Activated CD8-positive, alpha-beta memory T cell treated with anti-CD3 and anti-CD28 coated beads, Interleukin-2, amount 50 U/mL, for 24 hours (primary cell): ENCODE results near the gene AEBP2.
"Not testable (repeated sequence)": the region's sequence is repeated elsewhere in the genome, so short reads cannot be mapped to it uniquely, and the experiment has no call there.

Experiments
- DNase-seq: peaks from one replicate; pipeline ENCODE4 v3.0.0-alpha.2; 2020; ENCODE audit errors: extremely low read depth

The AEBP2 gene

GRCh38 chr12:19439059-19440018 is at the start of gene AEBP2:
TSS of gene AEBP2 (plus strand) at chr12:19439492. CDS start at chr12:19439700, 208 bp downstream.
- peak; percentile 57 for DNase-seq

GRCh38 chr12:19390051-19390598 is 49.2 kb upstream of the AEBP2 start:
- no peak for DNase-seq

GRCh38 chr12:19392644-19393043 is 46.6 kb upstream of the AEBP2 start:
- DNase-seq, result not testable (repeated sequence)

DNA sequence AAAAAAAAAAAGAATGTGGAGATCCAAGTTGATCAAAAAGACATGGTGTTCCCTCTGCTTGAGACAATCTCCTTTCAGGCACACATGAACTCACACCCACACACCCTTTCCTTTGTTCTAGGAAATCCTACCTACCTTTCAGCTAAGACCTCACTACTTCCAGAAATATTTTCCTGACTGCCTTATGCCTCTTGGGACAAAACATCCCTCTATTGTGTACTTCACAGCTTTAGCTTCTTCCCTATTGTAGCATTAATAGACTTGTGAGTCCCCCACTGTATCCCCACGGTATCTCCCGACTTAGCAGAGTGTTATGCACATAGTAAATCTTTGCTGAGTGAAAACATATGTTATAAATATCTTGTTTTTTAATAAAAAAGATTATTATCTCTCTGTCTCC is 44.9 kb upstream of the AEBP2 start:
- no peak for DNase-seq

DNA sequence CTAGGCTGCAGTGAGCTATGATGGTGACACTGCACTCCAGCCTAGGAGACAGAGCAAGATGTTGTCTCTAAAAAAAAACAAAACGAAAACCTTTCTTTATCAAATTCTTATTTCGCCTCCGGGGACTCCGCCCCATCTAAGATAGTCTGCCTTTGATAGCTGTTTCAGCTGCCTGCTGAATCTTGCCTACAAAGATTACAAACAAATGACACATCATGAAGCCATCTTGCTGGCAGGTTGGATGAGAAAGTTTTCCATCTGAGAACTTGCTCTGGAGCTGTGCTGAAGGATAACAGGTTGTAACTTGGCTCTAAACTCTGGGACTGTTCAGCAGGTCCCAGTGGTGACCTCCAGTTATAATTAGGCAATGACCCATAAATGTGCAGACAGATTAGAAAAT is 41.8 kb upstream of the AEBP2 start:
- no peak for DNase-seq

DNA sequence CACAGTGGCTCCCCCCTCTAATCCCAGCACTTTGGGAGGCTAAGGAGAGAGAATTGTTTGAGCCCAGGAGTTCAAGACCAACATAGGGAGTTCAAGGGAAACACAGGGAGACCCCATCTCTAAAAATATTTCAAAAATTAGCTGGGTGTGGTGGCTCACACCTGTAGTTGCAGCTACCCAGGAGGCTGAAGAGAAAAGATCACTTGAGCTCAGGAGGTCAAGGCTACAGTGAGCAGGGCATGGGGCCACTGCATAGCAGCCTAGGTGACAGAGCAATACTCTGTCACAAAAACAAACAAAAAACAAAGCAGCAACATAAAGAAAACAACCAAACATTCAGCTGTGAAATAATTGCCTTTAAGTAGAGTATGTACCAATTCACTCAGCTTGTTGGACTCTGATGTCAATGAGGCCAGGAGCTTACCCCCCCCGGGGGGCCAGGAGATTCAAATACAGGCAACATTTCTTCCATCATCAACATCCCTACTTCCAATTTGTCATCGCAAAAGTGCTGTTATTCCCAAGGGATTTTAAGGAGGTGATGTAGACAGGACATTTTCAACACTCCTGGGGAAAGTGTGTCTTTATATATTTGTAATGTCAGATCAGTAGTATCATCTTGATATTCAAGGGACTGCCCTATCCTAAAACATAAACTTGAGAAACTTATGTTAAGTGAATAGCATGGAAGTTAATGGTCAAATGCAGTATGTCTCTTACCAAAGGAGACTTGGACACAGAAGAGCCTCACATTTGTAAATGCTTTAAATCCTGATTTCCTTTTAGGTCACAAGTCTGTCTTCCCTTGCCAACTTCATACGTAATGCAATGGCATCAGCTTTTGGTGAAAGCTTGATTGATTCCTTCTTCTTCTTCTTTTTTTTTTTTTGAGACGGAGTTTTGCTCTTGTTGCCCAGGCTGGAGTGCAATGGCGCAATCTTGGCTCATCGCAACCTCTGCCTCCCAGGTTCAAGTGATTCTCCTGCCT is 40.6 kb upstream of the AEBP2 start:
- no peak for DNase-seq

DNA sequence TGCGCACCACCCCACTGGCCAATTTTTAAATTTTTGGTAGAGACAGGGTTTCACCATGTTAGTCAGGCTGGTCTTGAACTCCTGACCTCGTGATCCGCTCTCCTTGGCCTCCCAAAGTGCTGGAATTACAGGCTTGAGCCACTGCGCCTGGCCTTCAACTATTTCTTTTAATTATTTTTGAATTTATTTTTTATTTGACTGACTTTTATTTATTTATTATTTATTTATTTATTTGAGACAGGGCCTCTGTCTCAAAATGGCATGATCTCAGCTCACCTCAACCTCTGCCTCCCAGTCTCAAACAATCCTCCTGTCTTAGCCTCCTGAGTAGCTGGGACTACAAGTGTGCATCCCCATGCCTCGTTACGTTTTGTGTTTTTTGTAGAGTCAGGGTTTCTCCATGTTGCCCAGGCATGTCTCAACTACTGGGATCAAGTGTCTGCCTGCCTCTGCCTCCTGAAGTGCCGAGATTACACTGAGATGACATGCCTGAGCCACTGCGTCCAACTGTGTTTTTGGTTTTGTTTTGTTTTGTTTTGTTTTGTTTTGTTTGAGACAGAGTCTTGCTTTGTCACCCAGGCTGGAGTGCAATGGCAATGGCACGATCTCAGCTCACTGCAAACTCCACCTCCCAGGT is 38.5 kb upstream of the AEBP2 start:
- not testable (repeated sequence) for DNase-seq

GRCh38 chr12:19402211-19402610 is 37.1 kb upstream of the AEBP2 start:
- no peak for DNase-seq

DNA sequence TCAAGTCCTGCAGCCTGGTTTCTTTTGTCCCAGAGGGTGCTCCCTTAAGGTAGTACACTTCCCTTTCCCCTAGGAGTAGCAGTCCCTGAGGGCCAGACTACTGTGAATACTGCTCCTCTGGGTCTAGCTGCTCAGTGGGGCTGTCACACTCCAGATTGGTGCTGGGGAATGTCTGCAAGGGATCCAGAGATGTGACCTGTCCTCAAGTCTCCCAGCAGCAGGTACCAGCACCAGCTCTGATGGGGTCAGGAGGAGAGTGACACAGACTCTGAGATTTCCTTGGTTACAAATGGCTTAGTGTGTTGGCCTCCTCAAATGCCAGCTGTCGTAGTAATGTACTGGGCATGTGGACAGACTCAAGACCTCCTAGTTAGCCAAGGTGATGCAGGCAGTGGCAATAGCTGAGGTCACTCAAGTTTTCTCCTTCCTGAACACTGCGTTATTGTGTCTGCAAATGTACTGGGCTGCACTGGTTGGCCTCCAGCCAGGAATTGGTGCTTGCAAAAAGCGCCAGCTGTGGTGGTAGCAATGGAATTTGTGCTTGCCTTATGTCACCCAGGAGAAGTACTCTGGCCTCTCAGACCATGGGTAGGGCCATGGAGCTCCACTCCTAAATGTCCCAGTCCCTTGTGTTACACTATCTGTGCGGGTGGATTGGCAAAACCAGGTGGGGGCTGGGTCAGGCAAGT is 36.4 kb upstream of the AEBP2 start:
- DNase-seq, result no peak

- DNase-seq, result no peak
Observed at GRCh38 chr12:19404242-19404880, 34.9 kb upstream of the AEBP2 start.

- DNase-seq, result no peak
Observed at GRCh38 chr12:19409376-19409775, 29.9 kb upstream of the AEBP2 start.

DNA sequence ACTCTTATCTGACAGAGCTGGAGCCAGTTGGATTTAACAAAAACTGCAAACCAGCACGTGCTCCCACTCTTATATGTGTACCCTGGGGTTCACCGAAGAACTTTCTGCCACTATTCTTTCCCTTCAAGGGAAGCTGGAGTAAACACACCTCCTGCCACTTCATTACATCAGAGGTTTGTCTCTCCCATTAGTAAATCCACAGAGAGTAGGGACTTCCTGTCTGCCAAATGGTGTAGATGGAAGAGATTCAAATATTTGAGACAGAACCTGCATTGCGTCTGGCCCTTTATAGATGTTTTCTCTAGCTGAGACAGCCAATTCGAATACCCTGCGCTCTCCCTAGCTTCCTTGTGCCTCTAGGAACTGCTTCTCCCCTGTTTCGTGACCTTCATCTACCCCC is 29.1 kb upstream of the AEBP2 start:
- DNase-seq, result no peak

DNA sequence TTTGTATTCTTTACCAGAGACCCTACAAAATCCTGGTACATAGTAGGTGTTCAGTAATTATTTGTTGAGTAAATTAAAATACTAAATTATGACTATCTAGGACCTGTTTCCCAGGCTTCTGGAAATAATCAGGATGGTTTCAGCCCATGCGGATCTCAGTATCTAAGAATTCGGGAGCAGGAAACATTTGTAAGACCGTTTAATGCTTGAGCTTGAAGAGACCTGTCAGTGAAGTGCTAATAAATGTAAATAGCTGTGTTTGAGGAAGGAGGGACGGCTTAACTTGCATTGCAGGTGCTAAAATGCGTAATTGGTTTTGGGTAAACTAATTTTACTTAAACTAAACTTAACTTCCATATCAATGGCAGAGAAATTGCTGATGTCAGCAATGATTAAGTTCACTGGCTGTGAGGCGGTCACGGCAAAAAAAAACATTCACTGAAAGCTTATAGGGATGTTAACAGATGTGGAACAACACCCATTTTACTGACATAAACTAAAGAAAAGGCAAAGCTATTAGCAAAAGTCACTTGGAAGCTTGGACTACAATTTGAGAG is 28.6 kb upstream of the AEBP2 start:
- DNase-seq, result no peak

GRCh38 chr12:19411234-19412204 is 27.8 kb upstream of the AEBP2 start:
- DNase-seq, result no peak

GRCh38 chr12:19412844-19413243 is 26.4 kb upstream of the AEBP2 start:
- no peak for DNase-seq

- not testable (repeated sequence) for DNase-seq
Observed at GRCh38 chr12:19413582-19413981, 25.7 kb upstream of the AEBP2 start.

- no peak for DNase-seq
Observed at GRCh38 chr12:19415563-19415962, 23.7 kb upstream of the AEBP2 start.

DNA sequence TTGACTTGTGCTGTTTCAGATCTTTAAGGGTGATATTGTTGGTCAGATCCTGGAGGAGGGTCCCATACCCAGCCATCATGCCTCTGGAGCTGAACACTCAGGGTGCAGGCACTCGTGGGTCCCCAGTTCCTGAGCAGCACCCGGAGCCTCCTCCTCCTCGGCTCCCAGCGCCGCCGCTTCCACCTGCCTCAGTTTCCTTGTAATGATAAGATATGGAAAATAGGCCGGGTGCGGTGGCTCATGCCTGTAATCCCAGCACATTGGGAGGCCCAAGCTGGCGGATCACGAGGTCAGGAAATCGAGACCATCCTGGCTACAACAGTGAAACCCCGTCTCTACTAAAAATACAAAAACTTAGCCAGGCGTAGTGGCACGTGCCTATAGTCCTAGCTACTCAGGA is 20.2 kb upstream of the AEBP2 start:
- no peak for DNase-seq
